SK-N-SH treated with all-trans-retinoic acid at 6 μM for 48 hours (cell line): ENCODE results near the gene KRTAP10-2.

Experiments
- ATAC-seq: fragments of 200-7000 bp; cut with Tn5 transposase; 3 replicates; pipeline ENCODE4 v1.9.1; 2020; ENCODE audit warnings: mild to moderate bottlenecking, moderate library complexity
- ARNTL ChIP-seq: fragments of 450-650 bp; formaldehyde crosslinking; IDR thresholded peaks from 2 replicates; pipeline ENCODE4 v1.5.0; 2020; ENCODE audit warnings: low read depth, mild to moderate bottlenecking, moderate library complexity, borderline replicate concordance
- BACH2 ChIP-seq: fragments of 250-450 bp; sonication (Bioruptor Pico); IDR thresholded peaks from 2 replicates; pipeline ENCODE4 v1.9.0; 2021; ENCODE audit warnings: mild to moderate bottlenecking, borderline replicate concordance
- CSDC2 ChIP-seq: fragments of 250-450 bp; sonication (Bioruptor Pico); IDR thresholded peaks from 2 replicates; pipeline ENCODE4 v1.5.0; 2020; ENCODE audit warnings: mild to moderate bottlenecking, moderate library complexity
- CSRNP3 ChIP-seq: fragments of 250-450 bp; sonication (Bioruptor Pico); IDR thresholded peaks from 2 replicates; pipeline ENCODE4 v1.5.1; 2021; ENCODE audit warnings: mild to moderate bottlenecking, moderate library complexity
- ESRRG ChIP-seq: fragments of 250-450 bp; sonication (Bioruptor Pico); IDR thresholded peaks from 2 replicates; pipeline ENCODE4 v1.6.1; 2021; ENCODE audit warnings: mild to moderate bottlenecking
- ISL1 ChIP-seq: fragments of 250-450 bp; sonication (Bioruptor Pico); IDR thresholded peaks from 2 replicates; pipeline ENCODE4 v2.1.2; 2022; ENCODE audit warnings: mild to moderate bottlenecking, moderate library complexity
- OSR1 ChIP-seq: fragments of 250-450 bp; sonication (Bioruptor Pico); IDR thresholded peaks from 2 replicates; pipeline ENCODE4 v1.8.0; 2022; ENCODE audit warnings: moderate library complexity, mild to moderate bottlenecking, inconsistent platforms
- PPARA ChIP-seq: fragments of 250-450 bp; sonication (Bioruptor Pico); IDR thresholded peaks from 2 replicates; pipeline ENCODE4 v1.5.0; 2020; ENCODE audit warnings: mild to moderate bottlenecking, borderline replicate concordance
- RARB ChIP-seq: fragments of 250-450 bp; sonication (Bioruptor Pico); IDR thresholded peaks from 2 replicates; pipeline ENCODE4 v1.8.0; 2021; ENCODE audit warnings: mild to moderate bottlenecking, moderate library complexity
- SNAI2 ChIP-seq: fragments of 250-450 bp; sonication (Bioruptor Pico); IDR thresholded peaks from 2 replicates; pipeline ENCODE4 v1.5.0; 2020; ENCODE audit warnings: mild to moderate bottlenecking, moderate library complexity
- TOX ChIP-seq: fragments of 250-450 bp; sonication (Bioruptor Pico); IDR thresholded peaks from 2 replicates; pipeline ENCODE4 v1.8.0; 2021; ENCODE audit warnings: mild to moderate bottlenecking, moderate library complexity, borderline replicate concordance
- TSHZ2 ChIP-seq: fragments of 250-450 bp; sonication (Bioruptor Pico); IDR thresholded peaks from 2 replicates; pipeline ENCODE4 v1.5.0; 2020; ENCODE audit warnings: mild to moderate bottlenecking, moderate library complexity
- ZC3H10 ChIP-seq: fragments of 250-450 bp; sonication (Bioruptor Pico); IDR thresholded peaks from 2 replicates; pipeline ENCODE4 v1.5.1; 2021; ENCODE audit warnings: mild to moderate bottlenecking, moderate library complexity
- ZFP3 ChIP-seq: fragments of 250-450 bp; sonication (Bioruptor Pico); IDR thresholded peaks from 2 replicates; pipeline ENCODE4 v1.5.0; 2020; ENCODE audit warnings: mild to moderate bottlenecking, moderate library complexity
- ZFP30 ChIP-seq: fragments of 450-650 bp; formaldehyde crosslinking; IDR thresholded peaks from 2 replicates; pipeline ENCODE4 v1.5.0; 2022; ENCODE audit warnings: mild to moderate bottlenecking, moderate library complexity
- ZNF565 ChIP-seq: fragments of 450-650 bp; formaldehyde crosslinking; conservative IDR thresholded peaks from 2 replicates; pipeline ENCODE4 v1.5.0; 2020; ENCODE audit warnings: low read depth, mild to moderate bottlenecking, moderate library complexity
- ZNF70 ChIP-seq: fragments of 450-650 bp; formaldehyde crosslinking; IDR thresholded peaks from 2 replicates; pipeline ENCODE4 v1.5.0; 2020; ENCODE audit warnings: mild to moderate bottlenecking, moderate library complexity
- ZNF8 ChIP-seq: fragments of 450-650 bp; formaldehyde crosslinking; IDR thresholded peaks from 2 replicates; pipeline ENCODE4 v1.5.0; 2020; ENCODE audit warnings: mild to moderate bottlenecking, moderate library complexity
- TF ChIP-seq, protein P1 (sequence below): fragments of 250-450 bp; sonication (Bioruptor Pico); IDR thresholded peaks from 2 replicates; pipeline ENCODE4 v1.8.0; 2020; ENCODE audit warnings: mild to moderate bottlenecking, moderate library complexity, borderline replicate concordance
- TF ChIP-seq, protein P2 (sequence below): fragments of 250-450 bp; sonication (Bioruptor Pico); IDR thresholded peaks from 2 replicates; pipeline ENCODE4 v1.5.1; 2020; ENCODE audit warnings: low read depth, mild to moderate bottlenecking, moderate library complexity
- TF ChIP-seq, protein P3 (sequence below): fragments of 250-450 bp; sonication (Bioruptor Pico); IDR thresholded peaks from 2 replicates; pipeline ENCODE4 v1.8.0; 2021; ENCODE audit warnings: low read depth, mild to moderate bottlenecking, moderate library complexity, borderline replicate concordance

The KRTAP10-2 gene

DNA sequence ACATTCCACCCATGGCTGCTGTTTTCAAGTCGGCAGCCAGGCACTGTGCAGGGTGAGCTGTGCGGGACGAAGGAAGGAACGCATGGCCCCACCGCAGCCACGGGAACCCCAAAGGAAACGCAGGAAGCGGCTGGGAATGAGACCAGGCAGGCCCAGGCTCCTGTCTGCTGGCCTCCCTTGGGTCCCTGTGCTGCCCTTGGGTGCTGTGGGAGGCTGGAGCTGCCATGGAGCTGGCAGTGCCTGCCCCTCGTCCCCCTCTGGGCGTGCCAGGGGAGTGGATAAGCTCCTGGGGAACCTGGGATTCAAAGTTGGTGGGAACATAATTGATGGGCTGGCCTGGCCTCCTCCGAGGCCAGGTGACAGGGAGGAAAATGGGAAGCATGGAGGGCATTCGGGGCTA is 17.0 kb upstream of the KRTAP10-2 start (continued):
- no peak for TF ChIP-seq ZNF70 (CRISPR knock-in tag)

DNA sequence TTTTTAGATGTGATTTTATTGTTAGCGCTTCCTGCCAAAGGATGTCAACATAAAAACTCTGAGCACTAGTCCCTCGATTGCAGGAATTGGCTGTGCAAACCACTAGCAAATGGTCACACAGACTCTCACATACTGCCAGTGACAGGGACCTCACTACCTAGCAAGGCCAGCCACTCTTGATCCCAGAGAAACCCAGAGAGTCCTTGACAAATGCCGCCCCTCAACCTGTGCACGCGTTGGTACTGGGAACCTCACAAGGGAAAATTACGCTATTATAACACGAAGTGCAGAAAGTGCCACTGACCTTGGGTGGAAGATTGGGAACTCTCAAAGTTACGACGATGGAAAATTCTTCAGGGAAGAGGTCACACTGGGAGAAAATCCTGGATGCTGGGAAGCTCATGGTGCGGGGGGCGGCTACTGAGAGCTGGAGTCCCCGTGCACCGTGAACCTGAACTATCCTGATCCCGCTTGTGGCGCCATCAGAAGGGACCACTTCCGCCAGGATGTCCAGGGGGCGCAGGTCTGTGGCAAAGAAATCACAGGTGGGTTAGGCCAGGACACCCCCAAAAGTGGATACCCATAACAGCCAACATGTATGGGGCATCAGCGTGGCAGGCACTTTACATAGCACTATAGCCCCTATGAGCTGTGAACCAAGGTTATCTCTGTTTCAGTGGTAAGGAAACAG is 16.3 kb upstream of the KRTAP10-2 start:
- TF ChIP-seq ZC3H10 (CRISPR knock-in tag): no peak
- no peak for TF ChIP-seq ZNF565
- ATAC-seq: no peak

DNA sequence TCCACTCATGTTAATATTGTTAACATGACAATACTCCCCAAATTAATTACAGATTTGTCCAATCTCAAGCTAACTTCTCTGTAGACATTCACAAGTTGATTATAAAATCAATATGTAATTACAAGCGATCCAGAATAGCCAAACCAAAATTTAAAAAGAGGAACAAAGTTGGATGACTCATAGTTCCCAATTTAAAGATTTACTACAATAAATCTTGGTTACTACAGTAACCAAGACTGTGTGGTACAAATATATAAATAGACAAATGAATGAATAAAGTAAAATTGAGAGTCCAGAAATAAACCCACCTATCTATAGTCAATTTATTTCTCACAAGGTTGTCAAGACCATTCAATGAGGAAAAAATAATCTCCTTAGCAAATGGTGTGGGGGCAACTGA is 15.1 kb upstream of the KRTAP10-2 start:
- ATAC-seq: no peak
- no peak for TF ChIP-seq ZNF8 (CRISPR knock-in tag)
- TF ChIP-seq ZFP30: no peak
- TF ChIP-seq ARNTL: no peak
- no peak for TF ChIP-seq ESRRG (CRISPR knock-in tag)
- TF ChIP-seq, protein P1, sequence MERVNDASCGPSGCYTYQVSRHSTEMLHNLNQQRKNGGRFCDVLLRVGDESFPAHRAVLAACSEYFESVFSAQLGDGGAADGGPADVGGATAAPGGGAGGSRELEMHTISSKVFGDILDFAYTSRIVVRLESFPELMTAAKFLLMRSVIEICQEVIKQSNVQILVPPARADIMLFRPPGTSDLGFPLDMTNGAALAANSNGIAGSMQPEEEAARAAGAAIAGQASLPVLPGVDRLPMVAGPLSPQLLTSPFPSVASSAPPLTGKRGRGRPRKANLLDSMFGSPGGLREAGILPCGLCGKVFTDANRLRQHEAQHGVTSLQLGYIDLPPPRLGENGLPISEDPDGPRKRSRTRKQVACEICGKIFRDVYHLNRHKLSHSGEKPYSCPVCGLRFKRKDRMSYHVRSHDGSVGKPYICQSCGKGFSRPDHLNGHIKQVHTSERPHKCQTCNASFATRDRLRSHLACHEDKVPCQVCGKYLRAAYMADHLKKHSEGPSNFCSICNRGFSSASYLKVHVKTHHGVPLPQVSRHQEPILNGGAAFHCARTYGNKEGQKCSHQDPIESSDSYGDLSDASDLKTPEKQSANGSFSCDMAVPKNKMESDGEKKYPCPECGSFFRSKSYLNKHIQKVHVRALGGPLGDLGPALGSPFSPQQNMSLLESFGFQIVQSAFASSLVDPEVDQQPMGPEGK (CRISPR knock-in tag): no peak
- no peak for TF ChIP-seq SNAI2
- no peak for TF ChIP-seq CSDC2 (CRISPR knock-in tag)
- TF ChIP-seq CSRNP3: no peak
- TF ChIP-seq ISL1 (CRISPR knock-in tag): no peak
- TF ChIP-seq, protein P2, sequence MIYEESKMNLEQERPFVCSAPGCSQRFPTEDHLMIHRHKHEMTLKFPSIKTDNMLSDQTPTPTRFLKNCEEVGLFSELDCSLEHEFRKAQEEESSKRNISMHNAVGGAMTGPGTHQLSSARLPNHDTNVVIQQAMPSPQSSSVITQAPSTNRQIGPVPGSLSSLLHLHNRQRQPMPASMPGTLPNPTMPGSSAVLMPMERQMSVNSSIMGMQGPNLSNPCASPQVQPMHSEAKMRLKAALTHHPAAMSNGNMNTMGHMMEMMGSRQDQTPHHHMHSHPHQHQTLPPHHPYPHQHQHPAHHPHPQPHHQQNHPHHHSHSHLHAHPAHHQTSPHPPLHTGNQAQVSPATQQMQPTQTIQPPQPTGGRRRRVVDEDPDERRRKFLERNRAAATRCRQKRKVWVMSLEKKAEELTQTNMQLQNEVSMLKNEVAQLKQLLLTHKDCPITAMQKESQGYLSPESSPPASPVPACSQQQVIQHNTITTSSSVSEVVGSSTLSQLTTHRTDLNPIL: no peak
- no peak for TF ChIP-seq TSHZ2 (CRISPR knock-in tag)
- TF ChIP-seq, protein P3, sequence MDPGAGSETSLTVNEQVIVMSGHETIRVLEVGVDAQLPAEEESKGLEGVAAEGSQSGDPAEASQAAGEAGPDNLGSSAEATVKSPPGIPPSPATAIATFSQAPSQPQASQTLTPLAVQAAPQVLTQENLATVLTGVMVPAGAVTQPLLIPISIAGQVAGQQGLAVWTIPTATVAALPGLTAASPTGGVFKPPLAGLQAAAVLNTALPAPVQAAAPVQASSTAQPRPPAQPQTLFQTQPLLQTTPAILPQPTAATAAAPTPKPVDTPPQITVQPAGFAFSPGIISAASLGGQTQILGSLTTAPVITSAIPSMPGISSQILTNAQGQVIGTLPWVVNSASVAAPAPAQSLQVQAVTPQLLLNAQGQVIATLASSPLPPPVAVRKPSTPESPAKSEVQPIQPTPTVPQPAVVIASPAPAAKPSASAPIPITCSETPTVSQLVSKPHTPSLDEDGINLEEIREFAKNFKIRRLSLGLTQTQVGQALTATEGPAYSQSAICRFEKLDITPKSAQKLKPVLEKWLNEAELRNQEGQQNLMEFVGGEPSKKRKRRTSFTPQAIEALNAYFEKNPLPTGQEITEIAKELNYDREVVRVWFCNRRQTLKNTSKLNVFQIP (CRISPR knock-in tag): no peak
- no peak for TF ChIP-seq BACH2 (CRISPR knock-in tag)
- no peak for TF ChIP-seq ZNF565
- no peak for TF ChIP-seq PPARA (CRISPR knock-in tag)
- no peak for TF ChIP-seq ZFP3 (CRISPR knock-in tag)
- TF ChIP-seq OSR1: no peak
- TF ChIP-seq, all 23 proteins: peak for 0

DNA sequence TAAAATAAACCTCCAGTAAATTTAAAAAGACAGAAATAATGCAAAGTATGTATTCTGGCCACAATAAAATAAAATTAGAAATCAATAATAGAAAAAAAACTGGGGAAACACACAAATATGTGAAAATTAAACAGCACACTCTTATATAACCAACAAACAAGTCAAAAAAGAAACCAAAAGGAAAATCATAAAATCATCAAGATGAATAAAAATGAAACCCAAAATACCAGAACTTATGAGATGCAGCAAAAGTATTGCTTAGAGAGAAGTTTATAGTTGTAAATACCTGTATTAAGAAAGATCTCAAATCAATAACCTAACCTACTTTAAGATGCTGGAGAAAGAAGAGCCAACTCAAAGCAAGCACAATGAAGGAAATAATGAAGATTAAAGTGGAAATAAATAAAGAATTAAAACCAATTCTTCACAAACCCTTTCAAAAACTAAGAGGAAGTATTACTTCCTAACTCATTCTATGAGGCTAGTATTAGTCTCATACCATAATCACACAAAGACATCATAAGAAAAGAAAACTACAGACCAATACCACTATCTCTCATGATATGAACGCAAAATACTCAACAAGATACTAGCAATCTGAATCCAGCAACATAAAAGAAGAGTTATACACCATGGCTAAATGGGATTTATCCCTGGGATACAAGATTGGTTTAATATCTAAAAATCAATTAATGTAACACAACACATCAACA is 13.7 kb upstream of the KRTAP10-2 start:
- no peak for ATAC-seq
- TF ChIP-seq CSRNP3 (no peak), SNAI2 (no peak), TOX (CRISPR knock-in tag) (no peak), PPARA (CRISPR knock-in tag) (no peak), ARNTL (no peak), BACH2 (CRISPR knock-in tag) (no peak), RARB (CRISPR knock-in tag) (no peak), OSR1 (no peak), ESRRG (CRISPR knock-in tag) (no peak), ZNF70 (CRISPR knock-in tag) (no peak), ZFP3 (CRISPR knock-in tag) (no peak), CSDC2 (CRISPR knock-in tag) (no peak), ZNF8 (CRISPR knock-in tag) (no peak)
- TF ChIP-seq, protein P1 (CRISPR knock-in tag): no peak
